ENCODE data around the gene USP34.
"Not testable (repeated sequence)": the region's sequence is repeated elsewhere in the genome, so short reads cannot be mapped to it uniquely, and the experiment has no call there.

USP34 gene

DNA sequence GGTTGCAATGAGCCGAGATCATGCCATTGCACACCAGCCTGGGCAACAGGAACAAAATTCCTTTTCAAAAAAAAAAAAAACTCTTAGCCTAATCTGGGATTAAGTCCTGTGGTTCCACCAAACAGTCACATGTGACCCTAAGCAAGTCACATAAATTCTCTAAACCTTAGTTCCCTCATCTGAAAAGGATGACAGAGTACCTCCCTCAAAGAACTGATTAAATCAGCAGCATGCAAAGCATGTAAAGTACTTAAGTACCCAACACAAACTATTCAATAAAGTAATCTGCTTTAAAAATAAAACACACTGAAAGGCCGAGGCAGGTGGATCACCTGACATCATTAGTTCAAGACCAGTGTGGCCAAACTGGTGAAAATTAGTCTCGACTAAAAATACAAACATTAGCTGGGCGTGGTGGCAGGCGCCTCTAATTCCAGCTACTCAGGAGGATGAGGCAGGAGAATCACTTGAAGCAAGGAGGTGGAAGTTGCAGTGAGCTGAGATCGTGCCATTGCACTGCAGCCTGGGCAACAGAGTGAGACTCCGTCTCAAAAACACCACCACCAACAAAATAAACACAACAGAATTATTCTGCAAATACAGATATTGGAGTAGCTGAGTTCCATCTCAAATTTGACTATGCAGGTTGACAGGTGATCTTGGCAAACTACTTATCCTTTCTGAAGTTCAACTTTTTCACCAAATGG is 7.0 kb downstream of the USP34 start:
- DNase-seq, result no peak

DNA sequence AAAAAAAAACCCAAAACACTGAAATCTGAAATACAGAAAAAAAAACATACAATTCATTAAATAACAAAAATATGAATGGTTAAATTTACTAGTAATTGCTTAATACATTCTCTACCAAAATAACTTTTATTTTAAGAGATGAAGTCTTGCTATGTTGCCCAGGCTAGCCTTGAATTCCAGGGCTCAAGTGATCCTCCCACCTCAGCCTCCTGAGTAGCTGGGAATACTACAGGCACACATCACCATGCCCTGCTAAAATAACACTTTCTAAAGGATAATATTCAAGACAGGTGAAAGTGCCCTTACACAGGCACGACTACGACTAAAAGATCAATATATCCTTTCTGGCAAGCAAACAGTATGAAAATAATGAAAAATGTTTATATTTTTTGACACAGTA is 9.5 kb downstream of the USP34 start:
- no peak for DNase-seq

DNA sequence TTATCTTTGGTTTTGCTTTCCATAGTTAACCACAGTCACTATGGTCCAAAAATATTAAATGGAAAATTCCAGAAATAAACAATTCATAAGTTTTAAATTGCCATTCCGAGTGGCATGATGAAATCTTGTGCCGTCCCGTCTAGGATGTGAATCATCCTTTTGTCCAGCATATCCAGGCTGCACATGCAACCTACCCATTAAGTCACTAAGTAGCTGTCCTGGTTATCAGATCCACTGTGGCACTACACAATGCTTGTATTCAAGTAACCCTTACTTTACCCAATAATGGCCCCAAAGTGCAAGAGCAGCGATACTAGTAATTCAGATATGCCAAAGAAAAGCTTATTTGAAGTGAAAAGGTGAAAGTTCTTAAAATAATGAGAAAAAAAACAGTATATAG is 10.7 kb downstream of the USP34 start:
- DNase-seq, result no peak

DNA sequence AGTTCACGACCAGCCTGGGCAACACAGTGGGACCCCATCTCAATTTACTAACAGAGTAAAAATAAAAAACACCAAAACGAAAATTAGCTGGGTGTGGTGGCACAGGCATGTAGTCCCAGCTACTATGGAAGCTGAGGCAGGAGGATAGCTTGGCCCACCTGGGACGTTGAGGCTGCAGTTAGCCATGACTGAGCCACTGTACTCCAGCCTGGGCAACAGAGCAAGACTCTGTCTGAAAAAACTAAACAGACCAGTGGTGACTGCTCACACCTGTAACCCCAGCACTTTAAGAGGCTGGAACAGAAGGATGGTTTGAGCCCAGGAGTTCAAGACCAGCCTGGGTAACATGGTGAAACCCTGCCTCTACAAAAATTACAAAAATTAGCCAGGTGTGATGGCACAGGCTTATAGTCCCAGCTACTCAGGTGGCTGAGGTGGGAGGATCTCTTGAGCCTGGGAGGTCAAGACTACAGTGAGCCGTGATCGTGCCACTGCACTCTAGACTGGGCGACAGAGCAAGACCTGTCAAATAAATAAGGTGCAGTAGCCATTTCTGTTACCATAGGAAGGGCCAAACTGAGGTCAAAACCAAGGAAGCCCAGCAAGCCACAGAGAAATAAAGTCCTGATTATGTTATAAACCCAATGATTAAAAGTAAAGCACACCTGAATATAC is 14.0 kb downstream of the USP34 start:
- DNase-seq, result no peak

DNA sequence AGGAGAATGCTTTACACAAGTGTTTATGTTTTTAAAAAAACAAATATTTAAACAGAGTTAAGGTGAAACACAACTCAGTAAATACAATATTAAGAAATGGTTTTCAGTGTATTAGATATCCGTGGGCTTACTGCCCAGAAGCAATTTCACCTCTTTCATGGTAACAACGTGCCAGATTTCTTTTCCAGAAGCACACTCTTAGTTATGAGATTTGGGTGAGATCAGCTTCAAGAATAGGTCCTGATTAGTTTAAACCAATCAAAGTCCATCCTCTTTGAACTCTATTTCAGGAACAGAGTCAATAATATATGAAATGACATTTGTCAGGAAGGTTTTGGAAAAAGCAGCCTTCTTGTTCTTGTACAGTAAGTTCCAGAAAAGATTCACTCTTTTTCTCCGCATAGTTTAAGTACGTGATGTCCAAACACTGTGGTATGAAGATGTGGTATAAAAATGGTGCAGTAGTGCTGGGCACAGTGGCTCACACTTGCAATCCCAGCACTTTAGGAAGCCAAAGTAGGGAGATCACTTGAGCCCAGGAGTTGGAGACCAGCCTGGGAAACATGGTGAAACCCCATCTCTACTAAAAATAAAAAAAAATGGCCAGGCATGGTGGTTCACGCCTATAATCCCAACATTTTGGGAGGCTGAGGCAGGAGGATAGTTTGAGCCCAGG is 14.7 kb downstream of the USP34 start:
- no peak for DNase-seq

DNA sequence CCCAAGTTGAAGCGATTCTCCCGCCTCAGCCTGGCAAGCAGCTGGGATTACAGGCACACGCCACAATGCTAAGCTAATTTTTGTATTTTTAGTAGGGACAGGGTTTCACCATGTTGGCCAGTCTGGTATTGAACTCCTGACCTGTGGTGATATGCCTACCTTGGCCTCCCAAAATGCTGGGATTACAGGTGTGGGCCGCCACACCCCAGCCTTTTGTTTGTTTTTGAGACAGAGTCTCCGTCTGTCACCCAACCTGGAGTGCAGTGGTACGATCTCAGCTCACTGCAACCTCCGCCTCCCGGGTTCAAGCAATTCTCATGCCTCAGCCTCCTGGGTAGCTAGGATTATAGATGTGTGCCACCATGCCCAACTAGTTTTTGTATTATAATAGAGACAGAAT is 15.9 kb downstream of the USP34 start:
- not testable (repeated sequence) for DNase-seq

DNA sequence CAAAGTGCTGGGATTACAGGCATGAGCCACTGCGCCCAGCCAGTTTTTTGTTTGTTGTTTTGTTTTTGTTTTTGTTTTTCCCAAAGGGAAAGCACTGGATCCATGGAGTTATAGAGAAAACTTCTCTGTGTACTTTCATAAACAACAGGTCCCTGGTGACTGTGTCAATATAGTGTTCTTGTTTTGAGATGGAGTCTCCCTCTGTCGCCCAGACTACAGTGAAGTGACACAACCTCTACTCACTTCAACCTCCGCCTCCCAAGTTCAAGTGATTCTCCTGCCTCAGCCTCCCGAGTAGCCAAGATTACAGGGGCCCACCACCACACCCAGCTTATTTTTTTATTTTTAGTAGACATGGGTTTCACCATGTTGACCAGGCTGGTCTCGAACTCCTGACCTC is 16.5 kb downstream of the USP34 start:
- no peak for DNase-seq

DNA sequence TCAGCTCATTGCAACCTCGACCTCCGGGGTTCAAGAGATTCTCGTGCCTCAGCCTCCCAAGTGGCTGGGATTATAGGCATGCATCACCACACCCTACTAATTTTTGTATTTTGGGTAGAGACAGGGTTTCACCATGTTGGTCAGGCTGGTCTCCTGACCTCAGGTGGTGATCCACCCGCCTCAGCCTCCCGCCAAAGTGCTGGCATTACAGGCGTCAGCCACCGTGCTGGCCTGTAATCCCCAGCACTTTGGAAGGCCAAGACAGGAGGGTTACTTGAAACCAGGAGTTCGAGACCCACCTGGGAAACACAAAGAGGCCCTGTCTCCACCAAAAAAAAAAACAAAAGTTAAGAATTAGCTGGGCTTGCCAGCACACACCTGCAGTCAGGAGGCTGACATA is 18.5 kb downstream of the USP34 start:
- DNase-seq, result no peak

DNA sequence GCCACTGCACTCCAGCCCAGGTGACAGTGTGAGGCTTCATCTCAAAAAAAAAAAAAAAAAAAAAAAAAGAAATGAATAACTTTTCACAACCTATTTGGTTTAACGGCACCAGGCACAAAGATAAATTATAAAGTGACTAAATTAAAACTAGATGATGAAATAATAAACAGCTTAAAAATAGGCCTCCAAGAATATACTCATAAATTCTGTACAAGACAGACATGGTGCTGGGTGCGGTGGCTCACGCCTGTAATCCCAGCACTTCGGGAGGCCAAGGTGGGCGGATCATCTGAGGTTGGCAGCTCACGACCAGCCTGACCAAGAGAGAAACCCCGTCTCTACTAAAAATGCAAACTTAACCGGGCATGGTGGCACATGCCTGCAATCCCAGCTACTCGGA is 19.7 kb downstream of the USP34 start:
- DNase-seq, result no peak

DNA sequence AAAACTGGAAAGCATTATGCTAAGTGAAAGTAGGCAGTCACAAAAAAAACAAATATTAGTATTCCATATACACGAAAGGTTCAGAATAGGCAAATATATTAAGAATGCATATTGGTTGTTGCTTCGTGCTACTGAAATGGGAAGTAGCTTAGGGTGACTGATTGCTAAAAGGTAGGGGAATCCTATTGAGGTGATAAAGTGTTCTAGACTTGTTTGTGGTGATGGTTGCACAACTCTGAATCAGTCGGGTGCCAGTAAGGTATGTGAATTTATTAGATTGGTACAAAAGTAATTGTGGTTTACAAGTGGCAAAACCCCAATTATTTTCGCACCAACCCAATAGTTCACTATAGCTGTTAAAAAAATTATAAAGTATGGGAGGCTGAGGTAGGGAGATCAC is 20.7 kb downstream of the USP34 start:
- DNase-seq, result no peak

DNA sequence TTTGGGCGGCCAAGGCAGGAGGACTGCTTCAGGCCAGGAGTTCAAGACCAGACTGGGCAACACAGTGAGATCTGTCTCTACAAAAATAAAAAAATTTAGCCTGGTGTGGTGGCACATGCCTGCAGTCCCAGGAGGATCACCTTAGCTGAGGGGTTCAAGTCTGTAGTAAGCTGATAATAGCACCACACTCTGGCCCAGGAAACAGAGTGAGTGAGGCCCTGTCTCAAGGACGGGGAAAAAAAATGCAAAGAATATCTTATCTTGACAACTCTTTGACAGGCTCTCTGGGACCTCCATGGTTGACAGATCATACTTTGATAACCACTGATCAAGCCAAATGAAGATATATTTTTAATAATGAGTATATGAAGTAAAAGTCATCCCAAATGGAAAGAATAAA is 22.7 kb downstream of the USP34 start:
- no peak for DNase-seq

DNA sequence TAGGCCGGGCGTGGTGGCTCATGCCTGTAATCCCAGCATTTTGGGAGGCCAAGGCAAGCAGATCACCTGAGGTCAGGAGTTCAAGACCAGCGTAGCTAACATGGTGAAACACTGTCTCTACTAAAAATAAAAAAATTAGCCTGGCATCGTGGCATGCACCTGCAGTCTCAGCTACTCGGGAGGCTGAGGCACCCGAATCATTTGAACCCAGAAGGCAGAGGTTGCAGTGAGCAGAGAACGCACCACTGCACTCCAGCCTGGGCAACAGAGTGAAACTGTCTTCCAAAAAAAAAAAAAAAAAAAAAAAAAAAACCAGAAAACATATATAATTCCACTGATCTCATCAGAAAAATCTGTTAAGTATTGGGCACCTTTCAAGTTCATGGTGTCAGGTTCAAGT is 23.9 kb downstream of the USP34 start:
- not testable (repeated sequence) for DNase-seq

DNA sequence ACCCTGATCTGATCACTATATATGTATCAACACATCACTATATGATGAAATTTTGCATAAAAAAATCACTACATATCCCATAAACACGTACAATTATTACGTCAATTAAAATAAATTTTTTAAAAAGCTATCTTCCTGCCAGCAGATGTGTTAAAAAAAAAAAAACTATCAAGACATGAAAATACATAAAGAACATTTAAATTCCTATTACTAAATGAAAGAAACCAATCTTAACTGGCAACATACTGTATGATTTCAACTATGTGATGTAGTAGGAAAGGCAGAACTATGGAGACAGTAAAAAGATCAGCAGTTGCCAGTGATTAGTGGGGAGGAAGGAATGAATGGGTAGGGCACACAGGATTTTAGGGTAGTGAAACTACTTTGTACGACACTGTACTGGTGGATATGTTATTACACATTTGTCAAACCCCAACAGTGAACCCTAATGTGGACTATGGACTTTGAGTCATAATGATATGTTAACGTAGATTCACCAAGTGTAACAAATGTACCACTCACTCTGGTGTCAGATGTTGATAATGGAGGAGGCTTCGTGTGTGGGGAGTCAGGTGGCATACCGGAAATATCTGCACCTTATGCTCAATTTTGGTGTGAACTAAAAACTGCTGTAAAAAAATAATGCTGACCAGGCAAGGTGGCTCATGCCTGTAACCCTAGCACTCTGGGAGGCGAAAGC is 27.4 kb downstream of the USP34 start:
- DNase-seq, result no peak

DNA sequence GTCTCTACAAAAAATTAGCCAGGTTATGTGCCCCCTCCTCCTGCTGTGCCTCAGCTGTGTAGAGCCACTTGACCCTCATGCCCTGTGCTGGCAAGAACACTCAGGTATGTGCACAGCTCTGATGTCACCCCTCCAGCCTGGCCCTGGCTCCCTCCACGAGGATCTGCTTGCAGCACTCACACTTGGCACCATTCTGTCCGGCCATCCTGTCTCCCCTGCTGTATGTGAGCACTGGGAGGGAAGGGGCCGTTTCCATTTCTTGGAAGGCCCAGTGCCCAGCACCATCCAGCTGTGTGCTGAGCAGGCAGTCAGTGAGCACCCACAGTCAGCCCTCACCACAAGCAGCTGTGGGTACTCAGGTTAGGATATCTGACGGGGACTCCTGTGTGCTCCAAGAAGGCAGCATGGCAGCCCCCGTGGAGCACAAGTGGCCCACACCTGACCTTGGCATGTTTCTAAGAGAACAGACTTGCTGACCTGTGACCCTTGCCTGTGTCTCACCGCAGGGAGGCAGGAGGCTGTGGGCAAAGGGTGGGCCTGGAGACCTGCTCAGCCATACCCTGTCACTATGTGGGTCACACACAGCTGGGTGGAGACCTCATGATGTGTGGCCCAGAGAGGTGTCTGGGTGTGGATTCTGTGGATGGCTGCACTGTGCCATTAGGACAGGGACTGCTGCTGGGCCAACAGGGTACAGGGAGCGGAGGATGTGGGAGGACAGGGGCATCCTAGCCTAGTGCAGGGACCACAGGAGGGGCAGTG is 31.5 kb downstream of the USP34 start:
- no peak for DNase-seq

DNA sequence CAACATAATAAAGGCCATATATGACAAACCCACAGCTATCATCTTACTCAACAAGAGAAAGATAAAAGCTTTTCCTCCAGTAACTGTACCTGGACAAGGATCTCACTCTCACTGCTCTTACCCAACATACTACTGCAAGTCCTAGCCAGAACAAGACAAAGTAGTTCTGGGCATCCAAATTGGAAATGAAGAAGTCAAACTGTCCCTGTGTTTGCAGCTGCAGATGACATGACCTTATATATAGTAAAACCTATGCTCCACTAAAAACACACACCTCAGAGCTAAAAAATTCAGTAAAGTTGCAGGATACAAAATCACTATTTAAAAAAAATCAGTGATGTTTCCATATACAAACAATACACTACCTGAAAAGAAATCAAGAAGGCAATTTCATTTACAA is 32.2 kb downstream of the USP34 start:
- no peak for DNase-seq

DNA sequence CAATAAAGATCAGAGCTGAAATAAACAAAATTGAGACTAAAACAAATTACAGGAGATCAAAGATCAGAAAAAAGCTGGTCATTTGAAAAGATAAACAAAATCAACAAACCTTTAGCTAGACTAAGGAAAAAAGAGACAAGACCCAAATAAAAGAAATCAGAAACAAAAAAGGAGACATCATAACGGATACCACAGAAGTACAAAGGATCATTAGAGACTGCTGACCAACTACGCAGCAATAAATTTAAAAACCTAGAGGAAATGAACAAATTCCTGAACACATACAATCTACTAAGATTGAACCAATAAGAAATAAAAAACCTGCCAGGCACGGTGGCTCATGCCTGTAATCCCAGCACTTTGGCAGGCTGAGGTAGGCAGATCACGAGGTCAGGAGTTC is 33.7 kb downstream of the USP34 start:
- no peak for DNase-seq

DNA sequence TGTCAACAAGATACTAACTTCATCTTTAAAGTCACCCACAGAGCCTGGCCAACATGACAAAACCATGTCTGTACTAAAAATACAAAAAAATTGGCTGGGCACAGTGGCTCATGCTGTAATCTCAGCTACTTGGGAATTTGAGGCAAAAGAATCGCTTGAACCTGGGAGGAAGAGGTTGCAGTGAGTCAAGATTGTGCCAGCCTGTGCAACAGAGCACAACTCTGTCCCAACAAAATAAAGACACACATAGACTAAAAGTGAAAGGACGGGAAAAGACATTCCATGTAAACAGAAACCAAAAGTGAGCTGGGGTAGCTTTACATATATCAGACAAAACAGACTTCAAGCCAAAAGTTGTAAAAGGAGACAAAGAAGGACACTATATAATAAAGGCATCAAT is 34.8 kb downstream of the USP34 start:
- DNase-seq, result no peak

DNA sequence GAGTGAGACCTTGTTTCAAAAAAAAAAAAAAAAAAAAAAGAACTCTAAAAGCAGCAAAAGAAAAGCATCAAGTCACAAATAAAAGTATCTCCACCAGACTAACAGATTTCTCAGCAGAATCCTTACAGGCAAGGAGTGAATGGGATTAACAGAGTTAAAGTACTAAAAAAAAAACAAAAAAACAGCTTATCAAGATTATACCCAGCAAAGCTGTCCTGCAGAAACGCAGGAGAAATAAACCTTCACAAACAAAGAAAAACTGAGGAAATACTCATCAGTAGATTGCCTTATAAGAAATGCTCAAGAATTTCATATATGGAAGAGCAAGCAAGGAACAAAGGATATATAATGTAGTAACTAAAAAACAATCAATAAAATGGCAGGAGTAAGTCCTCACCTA is 35.6 kb downstream of the USP34 start:
- no peak for DNase-seq

DNA sequence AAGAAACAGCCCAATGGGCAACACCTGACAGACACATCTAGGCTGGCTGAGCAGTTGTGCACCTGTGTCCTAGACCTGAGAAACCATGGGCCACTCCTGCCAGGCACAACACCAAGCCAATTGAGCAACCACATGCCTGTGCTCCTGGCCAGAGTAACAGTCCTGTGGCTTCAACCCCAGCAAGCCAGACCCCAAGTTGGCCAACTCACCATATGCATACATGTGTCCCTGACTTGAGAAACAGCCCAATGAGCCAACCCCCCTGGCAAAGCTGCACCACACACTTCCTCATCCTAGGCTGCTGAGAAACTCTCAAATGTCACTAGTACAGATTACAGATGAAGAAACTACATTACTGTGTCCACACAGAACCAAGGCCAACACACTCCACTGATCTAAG is 36.6 kb downstream of the USP34 start:
- DNase-seq, result no peak

DNA sequence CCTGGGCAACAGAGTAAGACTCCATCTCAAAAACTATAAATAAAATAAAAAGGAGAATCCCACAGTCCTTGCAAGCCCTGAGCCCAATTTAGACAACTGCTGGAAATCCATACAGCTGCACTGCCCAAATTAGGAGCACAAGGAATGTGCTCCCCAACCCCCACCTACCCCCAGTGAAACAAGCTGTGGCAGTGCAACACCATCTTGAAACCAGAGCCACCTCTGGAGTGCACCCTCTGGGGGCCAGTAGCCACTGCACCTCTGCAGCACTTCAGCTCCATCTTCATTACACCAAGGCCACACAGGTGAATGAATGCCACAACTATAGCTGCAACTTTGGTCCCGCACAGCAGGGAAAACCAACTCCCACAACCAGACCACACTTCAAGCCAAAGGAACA is 37.3 kb downstream of the USP34 start:
- DNase-seq, result no peak

DNA sequence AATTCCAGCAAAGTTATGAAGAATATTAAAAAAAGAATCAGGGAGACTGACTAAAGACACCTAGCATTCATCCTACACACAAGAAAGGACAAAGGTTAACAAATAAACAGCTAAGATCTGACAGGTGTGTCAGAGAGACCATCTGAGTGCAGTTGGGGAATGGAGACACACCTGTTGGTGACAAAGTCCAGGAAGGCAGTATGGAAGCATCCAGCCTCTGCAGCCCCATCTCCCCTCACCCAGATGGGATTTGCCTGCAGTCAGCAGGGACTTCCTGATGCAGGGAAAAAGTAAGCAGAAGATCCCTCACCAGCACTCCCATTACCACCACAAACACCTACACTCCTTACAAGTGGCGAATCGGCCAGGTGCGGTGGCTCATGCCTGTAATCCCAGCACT is 37.9 kb downstream of the USP34 start:
- DNase-seq, result no peak

DNA sequence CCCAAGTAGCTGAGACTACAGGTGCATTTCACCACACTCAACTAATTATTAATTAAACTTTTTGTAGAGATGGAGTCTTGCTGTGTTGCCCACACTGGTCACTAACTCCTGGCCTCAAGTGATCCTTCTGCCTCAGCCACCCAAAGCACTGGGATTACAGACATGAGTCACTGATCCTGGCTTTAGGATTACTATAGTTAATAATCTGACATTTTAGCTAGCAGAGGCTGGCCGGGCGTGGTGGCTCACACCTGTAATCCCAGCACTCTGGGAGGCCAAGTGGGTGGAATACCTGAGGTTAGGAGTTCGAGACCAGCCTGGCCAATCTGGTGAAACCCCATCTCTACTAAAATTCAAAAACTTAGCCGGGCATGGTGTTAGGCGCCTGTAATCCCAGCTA is 39.5 kb downstream of the USP34 start:
- DNase-seq, result no peak

DNA sequence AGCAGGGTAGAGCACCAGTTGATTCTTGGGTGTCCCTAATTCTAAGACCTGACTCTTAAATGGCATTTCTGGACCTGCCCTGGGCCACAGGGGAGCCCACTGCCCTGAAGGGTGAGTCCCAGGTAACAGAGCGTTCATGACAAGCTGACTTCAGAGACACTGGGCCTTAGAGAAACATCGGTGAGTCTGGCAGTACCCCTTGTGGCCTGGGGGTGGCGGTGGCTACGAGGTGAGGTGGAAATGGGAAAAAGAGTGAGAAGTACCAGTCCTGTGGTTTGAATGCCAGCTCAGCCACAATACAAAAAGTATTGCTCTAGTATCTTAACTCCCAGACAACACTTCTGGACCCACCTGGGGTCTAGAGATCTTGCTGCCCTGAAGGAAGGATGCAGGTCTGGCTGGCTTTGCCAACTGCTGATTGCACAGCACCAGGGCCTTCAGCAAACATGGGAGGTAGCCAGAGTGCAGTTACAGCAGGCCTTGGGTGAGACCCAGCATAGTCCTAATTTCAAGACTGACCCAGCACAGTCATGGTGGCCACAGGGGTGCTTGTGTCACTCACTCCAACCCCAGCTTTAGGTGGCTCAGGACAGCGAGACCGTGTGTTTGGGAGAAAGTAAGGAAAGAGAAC is 44.5 kb downstream of the USP34 start:
- no peak for DNase-seq
